ENCODE results near the gene CHI3L2.

DNA sequence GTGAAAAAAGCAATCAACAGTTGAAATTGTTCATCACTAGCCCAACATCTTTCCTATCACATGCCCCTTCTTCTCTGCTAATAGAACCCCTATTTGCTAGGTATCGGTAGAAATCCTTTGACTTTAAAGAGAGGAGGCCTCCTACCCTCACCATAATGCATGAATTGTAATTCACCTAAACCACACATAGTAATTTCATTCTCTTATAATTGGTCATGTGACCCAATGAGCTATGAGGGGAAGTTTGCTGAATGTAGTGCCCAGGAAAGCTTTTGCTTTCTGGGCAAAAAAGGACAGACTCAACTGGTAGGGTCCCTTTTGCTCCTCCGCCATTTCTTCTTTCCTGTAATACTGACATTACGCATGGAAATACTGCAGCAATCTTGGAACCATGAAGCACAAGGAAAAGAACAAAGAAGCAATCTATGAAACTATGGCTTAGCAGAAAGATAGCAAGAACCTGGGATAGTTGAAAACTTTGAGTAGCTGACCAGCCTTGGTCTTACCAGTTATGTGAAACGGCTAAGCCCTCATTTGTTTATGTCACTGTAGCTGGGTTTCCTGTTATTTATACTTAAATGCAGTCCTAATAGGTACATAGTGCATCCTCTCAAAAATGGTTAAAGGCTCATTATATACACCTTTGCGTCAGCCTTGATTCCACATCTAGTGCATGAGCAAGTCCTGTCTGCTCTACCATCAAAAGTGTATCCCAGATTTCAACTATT lies 10.2 kb upstream of the CHI3L2 start:
- TF ChIP-seq, protein P1, sequence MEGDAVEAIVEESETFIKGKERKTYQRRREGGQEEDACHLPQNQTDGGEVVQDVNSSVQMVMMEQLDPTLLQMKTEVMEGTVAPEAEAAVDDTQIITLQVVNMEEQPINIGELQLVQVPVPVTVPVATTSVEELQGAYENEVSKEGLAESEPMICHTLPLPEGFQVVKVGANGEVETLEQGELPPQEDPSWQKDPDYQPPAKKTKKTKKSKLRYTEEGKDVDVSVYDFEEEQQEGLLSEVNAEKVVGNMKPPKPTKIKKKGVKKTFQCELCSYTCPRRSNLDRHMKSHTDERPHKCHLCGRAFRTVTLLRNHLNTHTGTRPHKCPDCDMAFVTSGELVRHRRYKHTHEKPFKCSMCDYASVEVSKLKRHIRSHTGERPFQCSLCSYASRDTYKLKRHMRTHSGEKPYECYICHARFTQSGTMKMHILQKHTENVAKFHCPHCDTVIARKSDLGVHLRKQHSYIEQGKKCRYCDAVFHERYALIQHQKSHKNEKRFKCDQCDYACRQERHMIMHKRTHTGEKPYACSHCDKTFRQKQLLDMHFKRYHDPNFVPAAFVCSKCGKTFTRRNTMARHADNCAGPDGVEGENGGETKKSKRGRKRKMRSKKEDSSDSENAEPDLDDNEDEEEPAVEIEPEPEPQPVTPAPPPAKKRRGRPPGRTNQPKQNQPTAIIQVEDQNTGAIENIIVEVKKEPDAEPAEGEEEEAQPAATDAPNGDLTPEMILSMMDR (IDR thresholded peaks at IDR 0.05), result no peak
- no peak for TF ChIP-seq POLR2A (IDR thresholded peaks at IDR 0.05)
